ENCODE data around the gene BACE2. TPM values are rescaled to one million over a fixed set of nuclear protein-coding genes. Genes with fewer than 3 reads are reported as not detected.

The BACE2 gene
- total and polyA plus RNA-seq, 2 of the 13 experiments (the other 11 are each of a cell fraction or from before 2014, with no cell fraction given) = 0.07 to 0.11 TPM

- ATAC-seq = no peak
- ChIA-PET POLR2A (no interaction called here), CTCF (ENCODE audit: low intra/inter-chr PET ratio, low total read pairs) (no interaction called here)
- Histone ChIP-seq H2AFZ (ENCODE audit: low read length) (no peak overlapping the region), H3K79me2 (ENCODE audit: insufficient read depth, low read length) (no peaks in the 10 kb centered on the region), H3K9ac (ENCODE audit: insufficient read depth, low read depth, low read length) (no peak overlapping the region), H3K4me1 (ENCODE audit: insufficient read depth, low read length) (no peaks in the 10 kb centered on the region), H3K4me3 (replicated peaks in 1 of 3; ENCODE audit: insufficient read depth in 1 of 3, low read depth in 2 of 3, low read length in 3 of 3) (no peak overlapping the region), H4K20me1 (ENCODE audit: insufficient read depth, low read length) (no peaks in the 10 kb centered on the region), H3K4me2 (ENCODE audit: low read depth, low read length) (no peak overlapping the region), H3K27me3 (ENCODE audit: control insufficient read depth in 1 of 2, insufficient read depth in 2 of 2, low read length in 2 of 2) (peaks cover 1 to 4% of the 10 kb centered on the region in 2 experiments; a peak in 3 of 5 replicates), H3K9me3 (ENCODE audit: low read length) (no peaks in the 10 kb centered on the region), H3K27ac (ENCODE audit: extremely low read length, insufficient read depth, low read length) (no peak overlapping the region), H3K36me3 (replicated peaks in 1 of 2; ENCODE audit: control insufficient read depth in 1 of 2, insufficient read depth in 2 of 2, low read length in 2 of 2) (no peaks in the 10 kb centered on the region)
- intact Hi-C loops (cut with micrococcal nuclease; ENCODE audit: unreplicated experiment) = no loop called here
- FAIRE-seq = no peak
- no TSS peak for BruUV-seq (replicated peaks)
- no peak for DNase-seq (ENCODE audit: low spot score)
- in situ Hi-C loops (cut with HindIII; ENCODE audit: extremely low pct_ligation_motif_present, low pct_unique_long_range_greater_than_20kb) = no loop called here
- 15% methylated on average over 5 of the region's 5 CpGs for WGBS (ENCODE audit: low lambda C conversion rate)
- no peak for TF ChIP-seq FOXP1 (IDR thresholded peaks at IDR 0.05)
- TF ChIP-seq FOXP1 (CRISPR knock-in tag; IDR thresholded peaks at IDR 0.05) = no peak
- TF ChIP-seq, protein P1, sequence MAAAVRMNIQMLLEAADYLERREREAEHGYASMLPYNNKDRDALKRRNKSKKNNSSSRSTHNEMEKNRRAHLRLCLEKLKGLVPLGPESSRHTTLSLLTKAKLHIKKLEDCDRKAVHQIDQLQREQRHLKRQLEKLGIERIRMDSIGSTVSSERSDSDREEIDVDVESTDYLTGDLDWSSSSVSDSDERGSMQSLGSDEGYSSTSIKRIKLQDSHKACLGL (CRISPR knock-in tag; IDR thresholded peaks at IDR 0.05) = no peak
- TF ChIP-seq HNF1A (IDR thresholded peaks at IDR 0.05; ENCODE audit: low read depth) = no peak
- TF ChIP-seq HNF1A (CRISPR knock-in tag; IDR thresholded peaks at IDR 0.05; ENCODE audit: borderline replicate concordance) = no peak
- TF ChIP-seq, protein P2, sequence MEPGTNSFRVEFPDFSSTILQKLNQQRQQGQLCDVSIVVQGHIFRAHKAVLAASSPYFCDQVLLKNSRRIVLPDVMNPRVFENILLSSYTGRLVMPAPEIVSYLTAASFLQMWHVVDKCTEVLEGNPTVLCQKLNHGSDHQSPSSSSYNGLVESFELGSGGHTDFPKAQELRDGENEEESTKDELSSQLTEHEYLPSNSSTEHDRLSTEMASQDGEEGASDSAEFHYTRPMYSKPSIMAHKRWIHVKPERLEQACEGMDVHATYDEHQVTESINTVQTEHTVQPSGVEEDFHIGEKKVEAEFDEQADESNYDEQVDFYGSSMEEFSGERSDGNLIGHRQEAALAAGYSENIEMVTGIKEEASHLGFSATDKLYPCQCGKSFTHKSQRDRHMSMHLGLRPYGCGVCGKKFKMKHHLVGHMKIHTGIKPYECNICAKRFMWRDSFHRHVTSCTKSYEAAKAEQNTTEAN (CRISPR knock-in tag; conservative IDR thresholded peaks at IDR 0.05) = no peak
- TF ChIP-seq, protein P3, sequence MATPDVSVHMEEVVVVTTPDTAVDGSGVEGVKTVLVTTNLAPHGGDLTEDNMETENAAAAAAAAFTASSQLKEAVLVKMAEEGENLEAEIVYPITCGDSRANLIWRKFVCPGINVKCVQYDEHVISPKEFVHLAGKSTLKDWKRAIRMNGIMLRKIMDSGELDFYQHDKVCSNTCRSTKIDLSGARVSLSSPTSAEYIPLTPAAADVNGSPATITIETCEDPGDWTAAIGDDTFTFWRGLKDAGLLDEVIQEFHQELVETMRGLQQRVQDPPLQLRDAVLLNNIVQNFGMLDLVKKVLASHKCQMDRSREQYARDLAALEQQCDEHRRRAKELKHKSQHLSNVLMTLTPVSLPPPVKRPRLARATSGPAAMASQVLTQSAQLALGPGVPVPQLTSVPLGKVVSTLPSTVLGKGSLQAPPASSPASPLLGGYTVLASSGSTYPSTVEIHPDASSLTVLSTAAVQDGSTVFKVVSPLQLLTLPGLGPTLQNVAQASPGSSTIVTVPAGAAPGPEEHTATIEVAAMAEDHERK (CRISPR knock-in tag; IDR thresholded peaks at IDR 0.05; ENCODE audit: low read depth) = no peak
- no peak for TF ChIP-seq ZNF768 (CRISPR knock-in tag; IDR thresholded peaks at IDR 0.05)
- no peak for TF ChIP-seq SP2 (CRISPR knock-in tag; IDR thresholded peaks at IDR 0.05)
- TF ChIP-seq SALL2 (CRISPR knock-in tag; IDR thresholded peaks at IDR 0.05) = no peak
- TF ChIP-seq, protein P4, sequence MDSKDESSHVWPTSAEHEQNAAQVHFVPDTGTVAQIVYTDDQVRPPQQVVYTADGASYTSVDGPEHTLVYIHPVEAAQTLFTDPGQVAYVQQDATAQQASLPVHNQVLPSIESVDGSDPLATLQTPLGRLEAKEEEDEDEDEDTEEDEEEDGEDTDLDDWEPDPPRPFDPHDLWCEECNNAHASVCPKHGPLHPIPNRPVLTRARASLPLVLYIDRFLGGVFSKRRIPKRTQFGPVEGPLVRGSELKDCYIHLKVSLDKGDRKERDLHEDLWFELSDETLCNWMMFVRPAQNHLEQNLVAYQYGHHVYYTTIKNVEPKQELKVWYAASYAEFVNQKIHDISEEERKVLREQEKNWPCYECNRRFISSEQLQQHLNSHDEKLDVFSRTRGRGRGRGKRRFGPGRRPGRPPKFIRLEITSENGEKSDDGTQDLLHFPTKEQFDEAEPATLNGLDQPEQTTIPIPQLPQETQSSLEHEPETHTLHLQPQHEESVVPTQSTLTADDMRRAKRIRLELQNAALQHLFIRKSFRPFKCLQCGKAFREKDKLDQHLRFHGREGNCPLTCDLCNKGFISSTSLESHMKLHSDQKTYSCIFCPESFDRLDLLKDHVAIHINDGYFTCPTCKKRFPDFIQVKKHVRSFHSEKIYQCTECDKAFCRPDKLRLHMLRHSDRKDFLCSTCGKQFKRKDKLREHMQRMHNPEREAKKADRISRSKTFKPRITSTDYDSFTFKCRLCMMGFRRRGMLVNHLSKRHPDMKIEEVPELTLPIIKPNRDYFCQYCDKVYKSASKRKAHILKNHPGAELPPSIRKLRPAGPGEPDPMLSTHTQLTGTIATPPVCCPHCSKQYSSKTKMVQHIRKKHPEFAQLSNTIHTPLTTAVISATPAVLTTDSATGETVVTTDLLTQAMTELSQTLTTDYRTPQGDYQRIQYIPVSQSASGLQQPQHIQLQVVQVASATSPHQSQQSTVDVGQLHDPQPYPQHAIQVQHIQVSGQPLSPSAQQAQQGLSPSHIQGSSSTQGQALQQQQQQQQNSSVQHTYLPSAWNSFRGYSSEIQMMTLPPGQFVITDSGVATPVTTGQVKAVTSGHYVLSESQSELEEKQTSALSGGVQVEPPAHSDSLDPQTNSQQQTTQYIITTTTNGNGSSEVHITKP (CRISPR knock-in tag; IDR thresholded peaks at IDR 0.05; ENCODE audit: low read depth) = no peak
- TF ChIP-seq FOXK1 (CRISPR knock-in tag; IDR thresholded peaks at IDR 0.05; ENCODE audit: borderline replicate concordance, low read depth) = no peak
- no peak for TF ChIP-seq RFX1 (IDR thresholded peaks at IDR 0.05)
- TF ChIP-seq MTF2 (CRISPR knock-in tag; IDR thresholded peaks at IDR 0.05; ENCODE audit: borderline replicate concordance) = no peak
- TF ChIP-seq ZNF652 (CRISPR knock-in tag; IDR thresholded peaks at IDR 0.05; ENCODE audit: borderline replicate concordance, low read depth) = no peak
- no peak for TF ChIP-seq ZNF136 (CRISPR knock-in tag; IDR thresholded peaks at IDR 0.05; ENCODE audit: low read depth)
These were observed 33.4 kb downstream of the BACE2 start for GRCh38 chr21:41201385-41201784.
